ENCODE results near the gene ALOX15. TPM values are rescaled to one million over a fixed set of nuclear protein-coding genes. Genes with fewer than 3 reads are reported as not detected.

ALOX15 gene
- total RNA-seq, 2 experiments from 2014 or later = 1.8 TPM; not detected in 1

DNA sequence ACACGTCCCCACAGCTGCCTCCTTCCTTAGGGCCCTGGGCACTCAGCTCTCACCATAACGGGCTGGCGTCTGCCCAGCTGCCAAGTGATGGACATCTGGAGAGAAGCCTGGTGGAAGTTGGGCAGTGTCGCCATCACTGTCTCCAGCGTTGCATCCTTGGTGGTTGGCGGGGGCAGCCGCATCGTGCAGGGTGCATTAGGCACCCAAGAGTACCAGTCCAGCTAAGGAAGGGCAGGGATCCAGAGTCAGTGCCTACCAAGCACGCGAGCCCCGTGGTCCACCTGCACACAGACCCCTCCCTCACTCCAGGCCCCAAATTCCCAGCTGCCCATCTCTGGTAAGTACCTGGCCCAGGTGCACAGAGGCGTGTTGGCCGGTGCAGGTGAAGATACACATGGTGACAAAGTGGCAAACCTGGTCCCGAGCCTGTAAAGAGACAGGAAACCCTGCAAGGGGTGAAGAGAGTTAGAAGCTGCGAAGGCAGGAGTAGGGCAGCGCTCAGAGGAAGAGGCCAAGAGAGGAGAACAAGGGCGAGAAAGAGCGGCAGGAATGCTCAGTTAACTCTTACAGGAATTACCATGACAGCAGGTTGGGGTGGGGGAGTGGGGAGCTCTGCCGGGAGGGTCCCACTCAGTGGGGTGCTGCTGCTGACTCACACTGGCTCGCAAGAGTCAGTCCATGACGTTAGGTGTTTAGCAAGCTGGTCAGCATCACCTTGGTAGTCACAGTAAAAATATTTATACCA lies 9.5 kb downstream of the ALOX15 start:
- POLR2A ChIA-PET = no interaction called here
- Histone ChIP-seq H2AFZ (ENCODE audit: low read length) (no peak overlapping the region), H3K79me2 (ENCODE audit: insufficient read depth, low read depth, low read length) (no peaks in the 10 kb centered on the region), H4K20me1 (ENCODE audit: insufficient read depth, low read length) (no peaks in the 10 kb centered on the region), H3K4me1 (ENCODE audit: insufficient read depth, low read length, poor library complexity, severe bottlenecking) (peaks cover 27% of the 10 kb centered on the region), H3K36me3 (ENCODE audit: insufficient read depth, low read length) (no peaks in the 10 kb centered on the region), H3K4me3 (ENCODE audit: low read depth, low read length, poor library complexity, severe bottlenecking) (no peak overlapping the region), H3K4me2 (ENCODE audit: low read length) (no peak overlapping the region), H3K9me3 (ENCODE audit: low read length) (no peaks in the 10 kb centered on the region), H3K9me2 (ENCODE audit: insufficient read depth, low read length) (no peaks in the 10 kb centered on the region), H3K27ac (ENCODE audit: low read depth, low read length, poor library complexity, severe bottlenecking) (no peak overlapping the region)
- no TSS peak for BruUV-seq (replicated peaks)
- CTCF ChIA-PET (ENCODE audit: unreplicated experiment) = no interaction called here
- no peak for DNase-seq (ENCODE audit: low spot score)
- TF ChIP-seq, protein P1, sequence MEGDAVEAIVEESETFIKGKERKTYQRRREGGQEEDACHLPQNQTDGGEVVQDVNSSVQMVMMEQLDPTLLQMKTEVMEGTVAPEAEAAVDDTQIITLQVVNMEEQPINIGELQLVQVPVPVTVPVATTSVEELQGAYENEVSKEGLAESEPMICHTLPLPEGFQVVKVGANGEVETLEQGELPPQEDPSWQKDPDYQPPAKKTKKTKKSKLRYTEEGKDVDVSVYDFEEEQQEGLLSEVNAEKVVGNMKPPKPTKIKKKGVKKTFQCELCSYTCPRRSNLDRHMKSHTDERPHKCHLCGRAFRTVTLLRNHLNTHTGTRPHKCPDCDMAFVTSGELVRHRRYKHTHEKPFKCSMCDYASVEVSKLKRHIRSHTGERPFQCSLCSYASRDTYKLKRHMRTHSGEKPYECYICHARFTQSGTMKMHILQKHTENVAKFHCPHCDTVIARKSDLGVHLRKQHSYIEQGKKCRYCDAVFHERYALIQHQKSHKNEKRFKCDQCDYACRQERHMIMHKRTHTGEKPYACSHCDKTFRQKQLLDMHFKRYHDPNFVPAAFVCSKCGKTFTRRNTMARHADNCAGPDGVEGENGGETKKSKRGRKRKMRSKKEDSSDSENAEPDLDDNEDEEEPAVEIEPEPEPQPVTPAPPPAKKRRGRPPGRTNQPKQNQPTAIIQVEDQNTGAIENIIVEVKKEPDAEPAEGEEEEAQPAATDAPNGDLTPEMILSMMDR (conservative IDR thresholded peaks at IDR 0.05; ENCODE audit: low read length) = no peak
- no peak for TF ChIP-seq EZH2phosphoT487 (IDR thresholded peaks at IDR 0.05; ENCODE audit: borderline replicate concordance, low read depth, low read length)
- intact Hi-C loops (cut with micrococcal nuclease; ENCODE audit: unreplicated experiment) = loop anchor here (10.0 kb wide), 1 partner anchor 273 kb away; the partner anchor contains the start of gene CHRNE

DNA sequence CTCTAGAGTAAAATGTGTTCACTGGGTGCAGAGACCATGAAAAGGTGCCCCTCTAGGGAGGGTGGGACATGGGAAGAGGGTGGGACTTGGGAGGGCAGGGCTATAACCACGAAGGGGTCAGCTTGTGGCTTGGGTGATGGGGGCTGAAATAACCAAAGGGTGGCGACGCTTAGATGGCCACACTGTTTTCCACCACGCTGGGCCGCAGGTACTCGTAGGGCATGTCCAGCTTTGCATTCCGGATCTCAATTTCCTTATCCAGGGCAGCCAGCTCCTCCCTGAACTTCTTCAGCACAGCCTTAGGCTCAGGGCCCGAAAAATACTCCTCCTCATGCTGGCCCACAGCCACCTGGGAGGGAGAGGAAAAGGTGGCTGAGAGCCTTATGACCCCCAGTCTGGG lies 10.0 kb downstream of the ALOX15 start:
- no peak overlapping the region for H2AFZ ChIP-seq (ENCODE audit: low read length)
- no peaks in the 10 kb centered on the region for H3K9me3 ChIP-seq (ENCODE audit: low read length)
- H3K36me3 ChIP-seq (ENCODE audit: insufficient read depth, low read length) = no peaks in the 10 kb centered on the region
- no peak overlapping the region for H3K4me2 ChIP-seq (ENCODE audit: low read length)
- no peak for TF ChIP-seq EZH2phosphoT487 (IDR thresholded peaks at IDR 0.05; ENCODE audit: borderline replicate concordance, low read depth, low read length)
- TF ChIP-seq, protein P1 (conservative IDR thresholded peaks at IDR 0.05; ENCODE audit: low read length) = no peak
- H3K27ac ChIP-seq (ENCODE audit: low read depth, low read length, poor library complexity, severe bottlenecking) = no peak overlapping the region
- intact Hi-C loops (cut with micrococcal nuclease; ENCODE audit: unreplicated experiment) = loop anchor here (10.0 kb wide), 1 partner anchor 273 kb away; the partner anchor contains the start of gene CHRNE
- H4K20me1 ChIP-seq (ENCODE audit: insufficient read depth, low read length) = no peaks in the 10 kb centered on the region
- ChIA-PET POLR2A (no interaction called here), CTCF (ENCODE audit: unreplicated experiment) (no interaction called here)
- DNase-seq (ENCODE audit: low spot score) = no peak
- H3K79me2 ChIP-seq (ENCODE audit: insufficient read depth, low read depth, low read length) = no peaks in the 10 kb centered on the region
- BruUV-seq (replicated peaks) = no TSS peak
- H3K4me1 ChIP-seq (ENCODE audit: insufficient read depth, low read length, poor library complexity, severe bottlenecking) = peaks cover 22% of the 10 kb centered on the region
- no peak overlapping the region for H3K4me3 ChIP-seq (ENCODE audit: low read depth, low read length, poor library complexity, severe bottlenecking)
- no peaks in the 10 kb centered on the region for H3K9me2 ChIP-seq (ENCODE audit: insufficient read depth, low read length)

DNA sequence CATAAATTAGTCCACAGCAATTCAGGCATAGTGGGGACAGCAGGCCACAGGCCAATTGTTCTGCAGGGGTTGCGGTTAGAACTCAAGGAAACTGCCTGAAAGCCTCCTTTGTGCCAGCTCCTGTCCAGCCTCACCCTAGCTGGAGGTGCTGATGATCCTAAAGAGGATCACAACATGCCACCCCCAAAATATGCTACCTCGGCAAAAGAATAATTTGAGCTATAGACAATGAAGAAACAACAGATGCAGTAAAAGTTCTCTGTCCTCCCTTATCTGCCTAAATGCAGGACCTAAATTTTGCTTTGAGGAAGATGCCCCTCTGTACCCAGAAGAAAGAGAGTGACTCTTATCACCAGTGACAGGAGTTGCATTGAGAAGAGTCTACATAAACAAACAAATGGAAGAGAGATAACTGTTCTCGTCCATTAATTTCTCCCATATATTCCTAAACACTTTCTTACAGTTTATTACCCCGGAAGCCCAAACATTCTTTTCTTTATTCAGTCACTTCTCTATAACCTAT lies 14.7 kb downstream of the ALOX15 start:
- Histone ChIP-seq H2AFZ (ENCODE audit: low read length) (no peak overlapping the region), H3K79me2 (ENCODE audit: insufficient read depth, low read depth, low read length) (no peaks in the 10 kb centered on the region), H3K9me3 (ENCODE audit: low read length) (0 out of 2 replicates have a peak, but pooled peaks cover 9% of the 10 kb centered on the region), H3K36me3 (ENCODE audit: insufficient read depth, low read length) (no peaks in the 10 kb centered on the region), H3K9me2 (ENCODE audit: insufficient read depth, low read length) (no peaks in the 10 kb centered on the region), H3K27ac (ENCODE audit: low read depth, low read length, poor library complexity, severe bottlenecking) (no peak overlapping the region), H3K4me3 (ENCODE audit: low read depth, low read length, poor library complexity, severe bottlenecking) (no peak overlapping the region), H4K20me1 (ENCODE audit: insufficient read depth, low read length) (no peaks in the 10 kb centered on the region), H3K4me1 (ENCODE audit: insufficient read depth, low read length, poor library complexity, severe bottlenecking) (no peaks in the 10 kb centered on the region), H3K4me2 (ENCODE audit: low read length) (no peak overlapping the region)
- DNase-seq (ENCODE audit: low spot score) = no peak
- POLR2A ChIA-PET = interaction anchor here (0.9 kb wide), 1 partner anchor 60 kb away, joined by 4 read pairs; no protein-coding TSS in a partner anchor
- no TSS peak for BruUV-seq (replicated peaks)
- intact Hi-C loops (cut with micrococcal nuclease; ENCODE audit: unreplicated experiment) = loop anchor here (1.0 to 2.0 kb wide), 2 partner anchors 60 to 206 kb away; no protein-coding TSS in a partner anchor
- CTCF ChIA-PET (ENCODE audit: unreplicated experiment) = interaction anchor here (1.3 kb wide), 1 partner anchor 60 kb away, joined by 8 read pairs; no protein-coding TSS in a partner anchor
- TF ChIP-seq EZH2phosphoT487 (IDR thresholded peaks at IDR 0.05; ENCODE audit: borderline replicate concordance, low read depth, low read length) = no peak
- TF ChIP-seq, protein P1 (conservative IDR thresholded peaks at IDR 0.05; ENCODE audit: low read length) = no peak

Measured in OCI-LY7 (cell line).